ENCODE results near the gene ABCA4. TPM values are rescaled to one million over a fixed set of nuclear protein-coding genes. Genes with fewer than 3 reads are reported as not detected.
"Not testable (repeated sequence)": the region's sequence is repeated elsewhere in the genome, so short reads cannot be mapped to it uniquely, and the experiment has no call there.

Gene ABCA4
- total RNA-seq, 4 donors from 2014 or later: 2.1 to 7.5 (median 5.0) TPM

DNA sequence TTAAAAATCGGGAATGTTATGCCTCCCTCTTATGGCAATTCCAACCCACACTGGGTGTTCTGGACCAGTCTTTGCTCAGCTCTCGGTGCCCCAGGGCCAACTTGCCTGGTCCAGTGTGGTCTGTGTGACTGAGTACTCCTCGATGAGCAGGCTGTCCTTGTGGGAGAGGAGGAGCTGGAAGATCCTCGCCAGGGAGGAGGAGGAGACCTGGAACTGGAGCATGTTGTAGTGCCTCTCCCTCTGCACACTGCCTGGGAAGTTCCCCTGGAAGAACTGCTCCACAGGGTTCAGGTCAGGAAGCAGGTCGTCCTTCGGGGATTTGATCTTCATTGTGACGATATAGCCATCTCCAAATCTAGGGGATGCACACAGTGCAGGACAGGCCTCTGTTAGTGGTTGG lies 123.2 kb downstream of the ABCA4 start:
- TF ChIP-seq, protein P1, sequence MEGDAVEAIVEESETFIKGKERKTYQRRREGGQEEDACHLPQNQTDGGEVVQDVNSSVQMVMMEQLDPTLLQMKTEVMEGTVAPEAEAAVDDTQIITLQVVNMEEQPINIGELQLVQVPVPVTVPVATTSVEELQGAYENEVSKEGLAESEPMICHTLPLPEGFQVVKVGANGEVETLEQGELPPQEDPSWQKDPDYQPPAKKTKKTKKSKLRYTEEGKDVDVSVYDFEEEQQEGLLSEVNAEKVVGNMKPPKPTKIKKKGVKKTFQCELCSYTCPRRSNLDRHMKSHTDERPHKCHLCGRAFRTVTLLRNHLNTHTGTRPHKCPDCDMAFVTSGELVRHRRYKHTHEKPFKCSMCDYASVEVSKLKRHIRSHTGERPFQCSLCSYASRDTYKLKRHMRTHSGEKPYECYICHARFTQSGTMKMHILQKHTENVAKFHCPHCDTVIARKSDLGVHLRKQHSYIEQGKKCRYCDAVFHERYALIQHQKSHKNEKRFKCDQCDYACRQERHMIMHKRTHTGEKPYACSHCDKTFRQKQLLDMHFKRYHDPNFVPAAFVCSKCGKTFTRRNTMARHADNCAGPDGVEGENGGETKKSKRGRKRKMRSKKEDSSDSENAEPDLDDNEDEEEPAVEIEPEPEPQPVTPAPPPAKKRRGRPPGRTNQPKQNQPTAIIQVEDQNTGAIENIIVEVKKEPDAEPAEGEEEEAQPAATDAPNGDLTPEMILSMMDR (IDR thresholded peaks at IDR 0.05): no peak
- TF ChIP-seq POLR2A (IDR thresholded peaks at IDR 0.05): no peak
- Histone ChIP-seq H3K27ac (no peak overlapping the region), H3K4me3 (no peak overlapping the region), H3K4me1 (no peaks in the 10 kb centered on the region), H3K36me3 (no peaks in the 10 kb centered on the region), H3K27me3 (no peaks in the 10 kb centered on the region), H3K9me3 (no peaks in the 10 kb centered on the region)
- DNase-seq: no peak

DNA sequence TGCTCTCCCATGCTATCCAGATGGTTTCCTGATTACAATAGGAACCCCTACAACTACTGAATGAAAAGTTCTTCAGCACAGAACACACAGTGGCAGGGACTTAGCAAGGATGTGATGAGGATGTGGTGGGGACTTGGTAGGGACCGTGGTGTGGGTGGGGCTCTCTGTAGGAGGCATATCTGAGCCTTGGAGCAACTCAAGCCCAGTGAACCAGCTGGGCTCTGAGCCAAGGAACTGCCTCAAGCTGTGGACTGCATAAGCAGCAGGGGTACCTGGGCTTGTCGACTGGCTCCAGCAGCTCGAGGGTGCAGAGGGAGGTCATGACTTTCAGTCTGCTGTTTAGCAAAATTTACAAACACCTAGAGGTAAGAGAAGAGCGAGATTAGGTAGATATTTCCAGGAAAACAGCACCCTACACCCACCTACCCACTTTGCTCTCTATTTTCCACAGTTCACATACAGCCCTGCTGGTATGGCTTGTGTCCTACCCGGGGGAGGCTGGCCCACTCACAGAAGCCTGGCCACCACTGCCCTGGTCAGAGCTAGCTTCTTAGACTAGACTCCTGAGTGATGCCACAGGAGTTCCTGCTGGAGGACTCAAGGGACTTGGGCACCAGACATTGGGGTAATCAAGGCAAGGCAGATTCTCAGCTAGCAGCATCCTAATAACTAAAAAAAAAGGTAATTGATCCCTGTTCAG lies 125.0 kb downstream of the ABCA4 start:
- DNase-seq: no peak
- no peak for TF ChIP-seq POLR2A (IDR thresholded peaks at IDR 0.05)
- TF ChIP-seq, protein P1 (IDR thresholded peaks at IDR 0.05): no peak
- Histone ChIP-seq H3K4me3 (no peak overlapping the region), H3K4me1 (no peaks in the 10 kb centered on the region), H3K27me3 (no peaks in the 10 kb centered on the region), H3K27ac (no peak overlapping the region), H3K9me3 (no peaks in the 10 kb centered on the region), H3K36me3 (no peaks in the 10 kb centered on the region)

DNA sequence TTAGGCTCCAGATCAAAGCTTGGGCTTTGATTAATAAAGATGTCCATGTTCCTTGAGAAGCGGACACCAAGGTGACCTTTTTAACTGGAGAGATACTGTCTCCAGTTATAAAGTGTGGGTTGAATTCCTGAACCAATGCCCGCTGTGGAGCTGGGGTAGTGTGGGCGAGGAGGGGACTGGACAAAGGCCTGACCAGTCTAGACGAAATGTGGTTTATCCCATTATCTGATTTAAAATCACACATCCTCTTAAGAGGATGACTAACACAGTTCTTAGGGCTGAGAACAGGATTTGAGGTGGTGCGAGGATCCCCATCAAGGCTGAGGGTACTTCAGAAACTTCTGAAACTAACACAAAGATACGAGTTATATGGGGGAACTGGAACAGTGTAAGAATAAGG lies 127.2 kb downstream of the ABCA4 start:
- no peaks in the 10 kb centered on the region for H3K9me3 ChIP-seq
- H3K36me3 ChIP-seq: no peaks in the 10 kb centered on the region
- no peaks in the 10 kb centered on the region for H3K27me3 ChIP-seq
- TF ChIP-seq, protein P1 (IDR thresholded peaks at IDR 0.05): no peak
- TF ChIP-seq POLR2A (IDR thresholded peaks at IDR 0.05): no peak
- DNase-seq: no peak
- H3K27ac ChIP-seq: no peak overlapping the region
- no peak overlapping the region for H3K4me3 ChIP-seq
- no peaks in the 10 kb centered on the region for H3K4me1 ChIP-seq

DNA sequence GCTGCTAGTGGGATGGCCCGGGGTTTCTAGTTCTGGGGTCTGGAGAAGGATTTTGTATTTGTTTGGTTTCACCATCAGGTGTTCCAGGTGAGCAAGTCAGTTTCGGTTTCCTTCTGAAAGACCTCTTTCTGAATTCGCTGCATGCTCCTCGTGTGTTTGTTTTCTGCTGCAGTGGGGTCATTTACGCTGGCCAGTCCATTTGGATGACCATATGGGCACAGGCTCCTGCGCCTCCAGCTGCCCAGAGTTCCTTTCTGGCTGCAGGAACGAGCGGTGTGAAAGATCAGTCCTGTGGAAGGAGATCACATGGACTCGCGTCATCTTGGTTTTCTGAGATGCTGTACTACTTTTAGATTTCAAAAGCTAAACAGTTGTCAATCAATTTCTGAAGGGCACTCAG lies 128.0 kb downstream of the ABCA4 start:
- Histone ChIP-seq H3K9me3 (no peaks in the 10 kb centered on the region), H3K4me3 (peak overlapping the region in 1 of 4 donors; percentile 29), H3K36me3 (no peaks in the 10 kb centered on the region), H3K27ac (no peak overlapping the region), H3K27me3 (no peaks in the 10 kb centered on the region), H3K4me1 (no peaks in the 10 kb centered on the region)
- TF ChIP-seq POLR2A (IDR thresholded peaks at IDR 0.05): no peak
- DNase-seq: no peak

DNA sequence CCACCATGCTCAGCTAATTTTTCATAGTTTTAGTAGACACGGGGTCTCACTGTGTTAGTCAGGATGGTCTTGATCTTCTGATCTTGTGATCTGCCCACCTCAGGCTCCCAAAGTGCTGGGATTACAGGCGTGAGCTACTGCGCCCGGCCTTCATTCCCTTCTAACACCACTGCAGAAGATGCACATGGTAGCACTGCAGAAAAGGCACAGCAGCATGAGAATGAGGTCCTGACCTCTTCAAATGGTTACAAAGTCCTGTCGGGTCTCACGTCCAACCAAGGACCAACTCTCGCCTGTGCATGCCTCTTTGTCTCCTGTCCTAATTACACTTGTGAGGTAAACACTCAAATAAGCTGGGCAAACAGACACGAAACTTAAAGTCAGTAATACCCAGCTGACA lies 128.8 kb downstream of the ABCA4 start:
- TF ChIP-seq POLR2A (IDR thresholded peaks at IDR 0.05): no peak
- TF ChIP-seq, protein P1 (IDR thresholded peaks at IDR 0.05): no peak
- no peaks in the 10 kb centered on the region for H3K27me3 ChIP-seq
- DNase-seq: no peak
- no peak overlapping the region for H3K4me3 ChIP-seq
- no peaks in the 10 kb centered on the region for H3K9me3 ChIP-seq
- H3K36me3 ChIP-seq: no peaks in the 10 kb centered on the region
- H3K27ac ChIP-seq: no peak overlapping the region
- no peaks in the 10 kb centered on the region for H3K4me1 ChIP-seq

DNA sequence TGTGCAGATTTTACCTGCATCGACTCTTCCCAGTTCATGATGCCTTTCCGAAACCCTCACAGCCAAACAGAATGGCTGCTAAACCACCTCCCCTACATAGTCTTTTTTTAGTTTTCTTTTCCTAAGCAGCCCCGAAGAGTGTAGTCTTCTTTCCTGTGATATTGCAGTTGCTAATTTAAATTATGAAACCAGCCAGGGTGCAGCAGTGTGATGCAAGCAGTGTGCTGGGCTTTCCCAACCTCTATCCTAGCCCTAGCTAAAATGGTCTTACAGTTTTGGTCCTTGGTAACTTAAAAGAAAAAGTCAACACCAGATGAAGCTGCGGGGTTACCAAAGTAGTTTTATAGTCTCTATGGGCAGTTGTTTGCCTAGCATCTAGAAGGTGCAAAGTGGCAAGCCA lies 129.7 kb downstream of the ABCA4 start:
- no peak overlapping the region for H3K27ac ChIP-seq
- no peak for DNase-seq
- H3K9me3 ChIP-seq: no peaks in the 10 kb centered on the region
- H3K27me3 ChIP-seq: no peaks in the 10 kb centered on the region
- H3K36me3 ChIP-seq: no peaks in the 10 kb centered on the region
- H3K4me3 ChIP-seq: no peak overlapping the region
- no peak for TF ChIP-seq POLR2A (IDR thresholded peaks at IDR 0.05)
- TF ChIP-seq, protein P1 (IDR thresholded peaks at IDR 0.05): no peak
- H3K4me1 ChIP-seq: no peaks in the 10 kb centered on the region

DNA sequence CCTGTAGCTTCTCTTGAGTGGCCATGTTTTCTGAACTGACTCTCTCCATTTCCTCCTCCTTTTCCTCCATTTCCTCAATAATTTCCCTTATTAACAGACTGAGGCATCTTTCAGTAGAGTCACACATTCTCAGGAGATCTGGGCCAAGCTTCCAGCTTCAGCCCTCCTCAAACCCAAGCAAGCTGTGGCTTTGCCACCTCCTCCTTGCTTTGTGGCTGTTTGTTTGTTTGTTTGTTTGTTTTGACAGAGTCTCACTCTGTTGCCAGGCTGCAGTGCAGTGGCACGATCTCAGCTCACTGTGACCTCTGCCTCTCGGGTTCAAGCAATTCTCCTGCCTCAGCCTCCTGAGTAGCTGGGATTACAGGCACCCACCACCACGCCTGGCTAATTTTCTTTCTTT lies 130.5 kb downstream of the ABCA4 start:
- DNase-seq, H3K27ac ChIP-seq, H3K4me3 ChIP-seq: not testable (repeated sequence)

More for the DNA sequence above, 130.5 kb downstream of the ABCA4 start:
- H3K9me3 ChIP-seq, H3K27me3 ChIP-seq, H3K4me1 ChIP-seq, H3K36me3 ChIP-seq: not testable (repeated sequence)

Data from Peyer's patch (tissue), 4 donors.